GM18951 (cell line): ENCODE results near the gene NCOA6.

Source experiments
- POLR2A ChIP-seq: IDR thresholded peaks from 4 replicates; pipeline ENCODE4 v1.6.1; 2011; ENCODE audit warnings: mild to moderate bottlenecking; ENCODE audit not compliant: insufficient read length, insufficient read depth; ENCODE audit errors: extremely low read depth
- in situ Hi-C: fragments of 300-500 bp; cut with MboI; formaldehyde crosslinking; loops from one replicate; pipeline ENCODE4 v1.12.0; 2022; ENCODE audit warnings: low sequenced_read_pairs, mixed read lengths, inconsistent platforms; ENCODE audit not compliant: unreplicated experiment

The NCOA6 gene

DNA sequence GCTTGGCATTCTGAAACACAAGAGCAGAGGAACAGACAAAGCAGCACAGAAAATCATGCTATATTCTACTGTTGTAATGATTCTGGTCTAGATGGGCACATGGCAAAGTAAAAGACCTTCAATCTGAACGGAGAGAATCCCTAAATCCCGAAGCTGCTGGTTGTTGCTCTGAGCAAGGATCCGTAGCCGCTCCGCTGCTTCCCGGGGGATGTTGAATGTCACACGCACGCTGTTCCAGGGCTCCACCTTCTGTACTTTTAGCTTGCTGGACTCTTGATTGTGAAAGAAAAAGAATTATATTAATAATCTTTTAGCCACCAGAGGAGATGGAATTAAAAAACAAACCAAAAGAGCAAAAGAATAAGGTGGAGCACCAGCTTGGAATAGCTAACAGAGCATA, 49.3 kb downstream of the NCOA6 start:
- no peak for TF ChIP-seq POLR2A
- in situ Hi-C loops, result no loop called here

DNA sequence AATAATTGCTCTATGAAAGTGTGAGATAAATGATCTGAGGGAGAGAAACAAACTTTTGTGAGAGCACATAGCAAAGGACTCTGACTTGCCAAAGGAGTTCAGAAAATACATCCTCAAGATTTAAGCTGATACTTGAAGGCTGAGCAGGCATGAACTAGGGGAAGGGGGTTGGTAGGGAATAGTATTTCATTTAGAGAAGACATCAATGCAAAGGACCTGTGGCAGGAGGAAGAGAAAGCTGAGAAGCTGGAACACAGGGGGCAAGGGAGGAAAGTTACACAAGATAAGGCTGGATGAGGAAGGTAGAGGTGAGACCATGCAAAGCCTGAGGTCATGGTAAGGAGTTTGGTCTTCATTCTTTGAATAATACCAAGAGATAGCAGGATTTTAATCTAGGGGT, 50.6 kb downstream of the NCOA6 start:
- in situ Hi-C loops, result loop anchor here (25.0 kb wide), 1 partner anchor 463 kb away; the partner anchor contains the start of gene AHCY

DNA sequence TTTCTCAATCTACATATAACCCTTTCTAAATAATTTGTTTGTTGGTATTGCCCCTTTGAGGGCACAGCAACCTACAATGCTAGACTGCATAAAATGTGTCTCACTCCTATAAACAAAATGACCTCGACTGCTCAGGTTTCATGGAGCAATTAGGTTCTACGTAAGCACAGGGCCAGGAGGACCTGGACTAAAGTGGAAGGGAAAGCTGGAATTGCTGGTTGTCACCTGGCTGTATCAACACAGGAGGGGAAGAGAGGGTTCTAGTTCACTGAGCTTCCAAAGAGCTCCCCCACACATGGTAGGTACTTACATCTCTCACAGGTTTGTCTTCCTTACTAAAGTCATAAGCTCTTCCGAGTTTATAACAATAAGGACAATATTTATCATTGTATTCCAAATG, 51.0 kb downstream of the NCOA6 start:
- in situ Hi-C loops, result loop anchor here (25.0 kb wide), 1 partner anchor 462 kb away; the partner anchor contains the start of gene AHCY

More for the DNA sequence above, 50.6 kb downstream of the NCOA6 start:
- no peak for TF ChIP-seq POLR2A

DNA sequence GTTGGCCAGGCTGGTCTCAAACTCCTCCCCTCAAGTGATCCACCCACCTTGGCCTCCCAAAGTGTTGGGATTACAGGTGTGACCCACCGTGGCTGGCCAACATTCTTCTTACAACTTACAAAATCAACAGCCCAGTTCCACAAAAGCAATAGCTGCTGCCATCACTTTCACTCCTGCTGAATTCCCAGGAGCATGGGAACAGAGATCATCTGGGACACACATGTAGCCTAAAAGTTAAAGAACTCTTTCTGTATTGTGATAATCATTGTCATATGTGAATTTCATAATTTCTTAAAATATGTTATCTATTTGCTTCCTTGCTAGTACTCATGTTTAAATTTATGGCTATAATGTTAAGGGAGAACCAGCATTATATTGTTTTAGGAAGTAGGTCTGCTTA, 51.7 kb downstream of the NCOA6 start:
- in situ Hi-C loops, result loop anchor here (25.0 kb wide), 1 partner anchor 461 kb away; the partner anchor contains the start of gene AHCY

More for the DNA sequence above, 51.0 kb downstream of the NCOA6 start:
- TF ChIP-seq POLR2A, result no peak

DNA sequence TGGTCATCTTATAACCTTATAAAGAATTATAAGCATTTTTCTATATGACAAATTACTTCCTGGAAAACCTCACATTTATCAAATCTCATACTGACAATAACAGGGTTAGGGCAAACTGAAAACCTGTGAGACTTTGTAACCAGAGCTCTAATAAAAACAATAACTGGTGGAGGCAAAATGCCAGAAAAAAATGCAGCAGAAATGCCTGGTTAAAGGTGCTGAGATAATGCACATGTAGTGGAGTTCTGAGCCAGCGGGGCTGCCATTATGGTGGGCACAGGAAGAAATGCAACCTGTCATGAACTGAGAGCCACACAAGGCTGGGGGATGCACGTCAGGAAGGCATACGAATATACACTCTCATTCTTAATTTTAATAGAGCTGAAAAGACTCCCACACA, 53.0 kb downstream of the NCOA6 start:
- in situ Hi-C loops, result loop anchor here (25.0 kb wide), 1 partner anchor 460 kb away; the partner anchor contains the start of gene AHCY
- TF ChIP-seq POLR2A, result no peak

More for the DNA sequence above, 51.7 kb downstream of the NCOA6 start:
- no peak for TF ChIP-seq POLR2A

DNA sequence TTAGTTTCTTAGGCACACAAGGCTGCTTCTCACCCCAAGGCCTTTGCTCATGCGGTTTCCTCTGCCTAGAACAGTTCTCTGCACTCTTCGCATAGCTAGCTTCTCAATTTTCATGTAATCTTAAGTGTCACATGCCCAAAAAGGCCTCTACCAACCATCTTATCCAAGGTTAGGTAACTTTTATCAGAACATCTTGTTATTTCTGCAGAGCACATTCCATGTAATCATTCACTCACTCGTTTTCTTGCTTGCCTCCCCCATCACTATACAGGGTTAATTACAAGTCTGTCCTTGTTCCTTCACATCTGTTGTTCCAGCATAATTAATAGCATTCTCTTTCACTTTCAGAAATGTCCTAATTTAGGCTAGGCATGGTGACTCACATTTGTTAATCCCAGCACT, 53.8 kb downstream of the NCOA6 start:
- no peak for TF ChIP-seq POLR2A
- in situ Hi-C loops, result loop anchor here (25.0 kb wide), 1 partner anchor 459 kb away; the partner anchor contains the start of gene AHCY

DNA sequence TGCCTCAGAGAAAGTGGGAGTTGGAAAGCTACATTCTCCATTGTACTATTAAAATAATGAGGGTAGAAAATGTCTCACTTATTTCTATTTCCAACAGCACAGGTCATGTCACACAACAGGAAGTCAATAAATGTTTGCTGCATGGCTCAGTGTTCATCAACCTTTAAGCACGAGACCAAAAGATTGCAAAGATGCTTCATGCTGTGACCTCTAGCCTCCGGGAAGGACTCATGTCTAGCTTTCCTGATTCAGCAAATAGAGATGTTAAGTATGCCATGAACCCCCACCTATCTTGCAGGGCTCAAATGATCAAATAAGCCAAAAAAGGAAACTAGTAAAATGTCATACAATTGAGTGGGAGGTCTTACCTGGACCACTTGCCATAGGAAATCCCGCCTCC, 57.4 kb downstream of the NCOA6 start:
- in situ Hi-C loops, result loop anchor here (25.0 kb wide), 1 partner anchor 456 kb away; the partner anchor contains the start of gene AHCY
- no peak for TF ChIP-seq POLR2A

DNA sequence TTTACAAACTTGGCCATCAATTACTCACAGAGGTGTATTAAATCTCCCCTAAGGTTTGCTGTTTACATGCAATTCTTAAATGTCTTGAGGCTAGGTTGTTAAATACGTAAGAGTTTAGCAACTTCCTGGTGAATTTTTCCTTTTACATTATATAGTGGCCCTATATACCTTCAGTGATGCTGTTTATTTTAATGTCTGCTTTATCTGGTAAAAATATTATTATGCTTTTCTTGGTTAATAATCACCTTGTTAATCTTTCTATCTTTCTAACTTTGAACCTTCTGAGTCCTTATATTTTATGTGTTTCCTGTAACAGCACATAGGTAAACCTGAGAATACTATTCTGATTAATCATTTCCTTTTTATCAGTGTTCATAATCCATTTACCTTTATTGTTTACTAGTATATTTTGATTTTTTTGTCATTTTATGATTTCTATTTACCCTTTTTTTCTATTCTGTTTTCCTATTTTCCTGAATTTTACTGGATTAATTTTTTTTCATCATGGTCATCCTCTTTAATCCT, 63.4 kb downstream of the NCOA6 start:
- TF ChIP-seq POLR2A, result no peak

DNA sequence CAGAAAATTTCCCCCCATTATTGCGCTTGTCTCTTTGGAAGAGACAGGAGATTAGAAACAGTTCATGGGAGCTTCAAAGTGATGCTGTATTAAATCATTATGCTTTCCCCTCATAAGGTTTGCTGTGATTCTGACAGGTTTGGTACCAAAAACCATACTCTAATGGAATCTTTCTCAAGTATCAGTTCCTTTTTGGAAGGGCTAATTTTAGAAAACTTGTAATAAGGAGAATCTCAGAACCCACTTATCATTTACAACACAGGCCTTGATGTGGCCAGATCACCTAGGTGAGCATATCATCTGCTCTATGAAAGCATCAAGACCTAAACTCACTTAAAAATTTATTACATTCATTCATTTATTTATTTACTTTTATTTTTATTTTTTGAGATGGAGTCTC, 70.1 kb downstream of the NCOA6 start:
- TF ChIP-seq POLR2A, result no peak
- in situ Hi-C loops, result loop anchor here (25.0 kb wide), 1 partner anchor 443 kb away; the partner anchor contains the start of gene AHCY

More for the DNA sequence above, 63.4 kb downstream of the NCOA6 start:
- in situ Hi-C loops, result loop anchor here (25.0 kb wide), 1 partner anchor 450 kb away; the partner anchor contains the start of gene AHCY

DNA sequence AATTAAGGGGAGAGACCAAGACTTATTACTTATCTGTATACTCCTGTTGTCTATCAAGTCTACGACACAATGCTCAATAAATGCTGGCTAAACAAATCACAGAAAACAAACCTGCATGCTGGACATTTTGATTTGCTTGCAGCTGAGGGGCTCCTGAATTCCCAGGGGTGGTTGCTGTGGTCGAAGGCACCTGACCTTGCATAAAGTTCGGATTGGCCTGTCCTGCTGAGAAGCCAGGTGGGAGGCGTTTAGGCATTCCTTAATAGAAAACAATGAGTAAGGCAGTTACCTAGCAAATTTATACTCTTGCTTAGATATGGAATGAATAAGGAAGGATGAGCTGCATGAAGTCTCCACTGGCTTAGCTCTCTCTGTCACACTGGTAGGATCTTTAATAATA, 70.8 kb downstream of the NCOA6 start:
- TF ChIP-seq POLR2A, result no peak
- in situ Hi-C loops, result loop anchor here (25.0 kb wide), 1 partner anchor 442 kb away; the partner anchor contains the start of gene AHCY

DNA sequence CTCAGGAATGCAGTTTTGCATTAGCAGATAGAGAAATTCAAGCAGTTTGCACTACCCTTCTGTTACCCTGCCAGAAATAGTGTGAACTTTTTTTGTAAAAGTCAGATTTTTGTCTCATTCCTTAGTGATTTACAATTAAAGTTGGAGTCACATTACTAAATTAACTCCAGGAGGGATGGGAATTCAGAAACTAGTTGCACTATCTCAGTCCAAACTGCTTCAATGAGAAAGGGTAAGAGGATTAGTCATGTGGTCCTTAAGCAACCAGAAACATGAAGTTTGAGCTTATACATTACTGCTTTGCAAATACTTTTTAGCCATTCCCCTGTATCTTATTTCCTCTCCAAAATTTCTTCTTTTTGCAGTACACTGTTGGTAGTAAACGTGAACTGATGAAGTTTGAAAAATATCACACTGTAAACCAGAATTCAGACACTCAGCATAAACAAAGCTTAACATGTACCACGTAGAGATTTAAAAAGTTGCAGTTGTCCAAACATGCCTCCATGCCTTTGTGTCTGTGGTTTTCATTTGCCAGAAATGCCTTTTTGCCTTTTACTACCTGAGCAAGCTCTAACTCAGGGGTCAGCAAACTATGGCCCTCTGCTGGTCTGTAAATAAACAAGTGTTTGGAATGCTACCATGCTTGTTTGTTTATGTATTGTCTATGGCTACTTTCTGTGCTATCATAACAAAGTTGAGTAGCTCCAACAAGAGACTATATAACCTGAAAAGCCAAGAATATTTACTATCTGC, 71.6 kb downstream of the NCOA6 start:
- TF ChIP-seq POLR2A, result no peak
- in situ Hi-C loops, result loop anchor here (25.0 kb wide), 1 partner anchor 442 kb away; the partner anchor contains the start of gene AHCY

DNA sequence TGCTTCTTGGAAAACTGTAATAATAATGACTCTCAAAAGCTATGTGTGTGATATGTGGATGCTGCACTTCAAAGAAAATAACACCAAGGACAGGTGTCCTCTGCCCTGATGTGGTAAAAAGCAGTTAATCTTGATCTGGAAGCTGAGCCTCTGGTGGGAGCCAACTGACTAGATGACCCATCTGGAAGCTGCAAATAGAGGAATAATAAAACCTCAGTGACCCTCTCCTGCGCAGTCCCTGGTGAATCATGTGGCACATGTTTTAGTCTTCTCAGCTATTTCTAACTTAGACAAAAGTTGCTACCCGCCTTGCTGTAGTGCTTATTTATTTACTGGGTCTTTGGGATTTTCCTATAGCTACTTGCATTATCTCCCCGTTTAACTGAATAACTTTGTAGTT, 74.0 kb downstream of the NCOA6 start:
- TF ChIP-seq POLR2A, result no peak
- in situ Hi-C loops, result loop anchor here (25.0 kb wide), 1 partner anchor 439 kb away; the partner anchor contains the start of gene AHCY

DNA sequence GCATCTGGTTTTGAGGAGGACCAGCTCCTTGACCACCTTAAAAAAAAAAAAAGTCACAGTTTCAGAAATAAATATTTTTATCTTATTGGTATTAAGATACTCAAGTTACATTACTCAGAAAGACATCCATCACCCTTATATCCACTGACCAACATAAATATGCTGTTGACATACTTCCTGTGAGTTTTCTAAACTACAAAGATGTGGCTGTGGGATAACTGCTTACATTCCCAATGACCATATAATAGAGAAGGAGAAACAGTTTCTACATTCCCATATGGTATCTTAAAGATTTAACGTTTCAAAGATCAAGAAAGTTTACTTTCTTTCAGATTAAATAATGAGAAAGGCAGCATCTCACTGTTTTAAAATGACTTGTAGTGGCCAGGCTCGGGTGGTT, 75.0 kb downstream of the NCOA6 start:
- in situ Hi-C loops, result loop anchor here (25.0 kb wide), 1 partner anchor 438 kb away; the partner anchor contains the start of gene AHCY
- no peak for TF ChIP-seq POLR2A

DNA sequence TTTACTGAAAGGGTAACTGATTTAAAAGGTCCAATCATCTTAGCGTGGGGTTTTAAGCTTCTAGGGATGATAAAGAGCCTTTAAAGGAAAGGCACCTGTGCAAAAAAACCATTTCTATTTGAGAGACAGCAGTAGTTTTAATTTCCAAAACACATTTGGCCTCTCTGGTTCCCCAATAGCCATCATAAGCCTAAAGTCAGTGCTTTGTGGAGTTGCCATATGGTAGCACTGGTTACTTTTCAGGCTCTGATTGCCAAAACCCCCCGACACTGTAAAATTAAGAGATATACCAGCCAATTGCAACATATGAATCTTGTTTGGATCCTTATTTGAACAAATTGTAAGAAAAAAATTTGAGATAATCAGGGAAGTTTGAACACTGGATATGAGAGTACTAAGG, 76.7 kb downstream of the NCOA6 start:
- in situ Hi-C loops, result no loop called here

DNA sequence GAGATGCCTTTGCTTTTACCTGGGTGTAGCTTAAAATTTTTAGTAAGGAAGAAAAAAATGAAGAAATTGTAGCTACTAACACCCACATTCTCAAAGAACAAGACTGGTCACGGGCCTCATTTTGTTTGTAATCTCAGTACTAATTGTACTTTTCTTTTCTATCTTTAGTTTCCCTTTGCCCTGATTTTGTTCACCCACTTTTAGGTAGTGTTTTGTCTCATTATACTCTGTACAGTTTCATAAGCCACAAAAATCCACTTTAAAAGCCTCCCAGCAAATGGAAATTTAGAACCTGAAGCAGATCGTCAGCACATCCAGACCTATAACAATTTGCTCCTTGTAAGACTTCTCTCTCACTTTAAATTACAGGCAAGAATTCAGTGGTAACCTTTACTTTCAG, 78.0 kb downstream of the NCOA6 start:
- TF ChIP-seq POLR2A, result no peak
- in situ Hi-C loops, result no loop called here

More for the DNA sequence above, 76.7 kb downstream of the NCOA6 start:
- no peak for TF ChIP-seq POLR2A
